Testis (tissue), 3 donors: Measurements from ENCODE around the gene IFIT5. TPM values are rescaled to one million over a fixed set of nuclear protein-coding genes. Genes with fewer than 3 reads are reported as not detected.

Experiments
- DNase-seq: peaks from one replicate; pipeline ENCODE4 v3.0.0-alpha.2; 2019
- H3K27ac ChIP-seq, 2 donors: fragments of 200-600 bp; sonication (generic); one replicate each; pipeline ENCODE4 v1.5.1; 2019
- H3K27me3 ChIP-seq: fragments of 200-600 bp; sonication (generic); one replicate; pipeline ENCODE4 v1.5.1; 2019
- H3K36me3 ChIP-seq: fragments of 200-600 bp; sonication (generic); one replicate; pipeline ENCODE4 v1.5.1; 2017; ENCODE audit warnings: low read depth; ENCODE audit errors: missing control alignments
- H3K4me1 ChIP-seq: fragments of 200-600 bp; sonication (generic); one replicate; pipeline ENCODE4 v1.5.1; 2019
- H3K4me3 ChIP-seq, 2 donors: fragments of 200-600 bp; sonication (generic); one replicate each; pipeline ENCODE4 v1.5.1; 2017 to 2019
- H3K9me3 ChIP-seq: fragments of 200-600 bp; sonication (generic); one replicate; pipeline ENCODE4 v1.5.1; 2017
- POLR2A ChIP-seq: fragments of 450-650 bp; IDR thresholded peaks from one replicate; pipeline ENCODE4 v1.6.1; 2017; ENCODE audit warnings: antibody characterized with exemption, mild to moderate bottlenecking, moderate library complexity
- WGBS, 2 donors: methylation state at CpG; one replicate each; pipeline ENCODE4 v1.1.5; 2018; 5-methylcytosine and 5-hydroxymethylcytosine counted together
- intact Hi-C: fragments of 100-400 bp; cut with DNase I; formaldehyde crosslinking; loops from one replicate; pipeline ENCODE4 v1.15.1; 2023; ENCODE audit warnings: low total_unique reads
- polyA plus RNA-seq: library from polyadenylated mRNA; stranded (reverse); fragments of 350-450 nt; fragmentation: Illumina TruSeq; extraction: RNeasy Lipid Tissue Mini Kit (QIAGEN cat#74804); gene quantifications from one replicate; pipeline ENCODE4 v1.2.3, GENCODE V29; 2014; ENCODE audit warnings: low read depth, low replicate concordance; ENCODE audit not compliant: insufficient read depth
- total RNA-seq, 2 donors: library from RNA; depleted of rRNA; stranded (reverse); fragments of >200 nt; gene quantifications; one replicate each; pipeline ENCODE4 v1.2.3, GENCODE V29; 2016
- TF ChIP-seq, protein P1 (sequence below), 3 experiments: fragments of 450-650 bp in 2 of 3; fragments of 200-600 bp in 1 of 3; sonication (generic) in 1 of 3; IDR thresholded peaks; one replicate each; pipeline ENCODE4 v1.5.1; 2016 to 2019; ENCODE audit warnings: antibody characterized with exemption in 3 of 3, mild to moderate bottlenecking in 2 of 3, moderate library complexity in 1 of 3

IFIT5 gene
- total and polyA plus RNA-seq, 3 donors from 2014 or later = 6.9 to 9.2 (median 8.2) TPM

DNA sequence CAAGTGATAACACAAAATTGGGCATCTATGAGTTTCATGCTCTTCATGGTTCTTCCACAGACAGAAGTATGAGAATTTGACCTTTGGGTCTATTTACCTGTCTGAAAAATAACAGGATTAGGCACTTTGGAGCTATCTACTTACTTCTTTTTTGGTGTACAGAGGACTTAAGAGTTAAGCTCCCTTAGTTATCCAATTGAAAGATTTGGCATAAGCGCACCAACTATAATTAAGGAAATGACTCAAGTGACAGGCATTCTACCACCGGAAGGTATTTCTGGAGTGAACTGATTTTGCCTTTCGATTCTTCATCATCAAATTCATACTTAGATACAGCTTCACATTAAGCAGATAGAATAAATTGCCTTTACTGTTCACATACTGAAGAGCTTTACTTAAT, 43.9 kb downstream of the IFIT5 start:
- H3K4me3 ChIP-seq = no peak overlapping the region
- H3K9me3 ChIP-seq = no peaks in the 10 kb centered on the region
- no peaks in the 10 kb centered on the region for H3K27me3 ChIP-seq
- H3K27ac ChIP-seq = peak overlapping the region in 1 of 2 donors; percentile 2
- intact Hi-C loops = no loop called here
- 72 to 88% methylated on average over 3 of the region's 3 CpGs for WGBS, 2 donors
- no peak for DNase-seq
- H3K4me1 ChIP-seq = no peaks in the 10 kb centered on the region
- H3K36me3 ChIP-seq = no peaks in the 10 kb centered on the region
- TF ChIP-seq, protein P1, sequence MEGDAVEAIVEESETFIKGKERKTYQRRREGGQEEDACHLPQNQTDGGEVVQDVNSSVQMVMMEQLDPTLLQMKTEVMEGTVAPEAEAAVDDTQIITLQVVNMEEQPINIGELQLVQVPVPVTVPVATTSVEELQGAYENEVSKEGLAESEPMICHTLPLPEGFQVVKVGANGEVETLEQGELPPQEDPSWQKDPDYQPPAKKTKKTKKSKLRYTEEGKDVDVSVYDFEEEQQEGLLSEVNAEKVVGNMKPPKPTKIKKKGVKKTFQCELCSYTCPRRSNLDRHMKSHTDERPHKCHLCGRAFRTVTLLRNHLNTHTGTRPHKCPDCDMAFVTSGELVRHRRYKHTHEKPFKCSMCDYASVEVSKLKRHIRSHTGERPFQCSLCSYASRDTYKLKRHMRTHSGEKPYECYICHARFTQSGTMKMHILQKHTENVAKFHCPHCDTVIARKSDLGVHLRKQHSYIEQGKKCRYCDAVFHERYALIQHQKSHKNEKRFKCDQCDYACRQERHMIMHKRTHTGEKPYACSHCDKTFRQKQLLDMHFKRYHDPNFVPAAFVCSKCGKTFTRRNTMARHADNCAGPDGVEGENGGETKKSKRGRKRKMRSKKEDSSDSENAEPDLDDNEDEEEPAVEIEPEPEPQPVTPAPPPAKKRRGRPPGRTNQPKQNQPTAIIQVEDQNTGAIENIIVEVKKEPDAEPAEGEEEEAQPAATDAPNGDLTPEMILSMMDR (IDR thresholded peaks at IDR 0.05) = no peak
- no peak for TF ChIP-seq POLR2A

DNA sequence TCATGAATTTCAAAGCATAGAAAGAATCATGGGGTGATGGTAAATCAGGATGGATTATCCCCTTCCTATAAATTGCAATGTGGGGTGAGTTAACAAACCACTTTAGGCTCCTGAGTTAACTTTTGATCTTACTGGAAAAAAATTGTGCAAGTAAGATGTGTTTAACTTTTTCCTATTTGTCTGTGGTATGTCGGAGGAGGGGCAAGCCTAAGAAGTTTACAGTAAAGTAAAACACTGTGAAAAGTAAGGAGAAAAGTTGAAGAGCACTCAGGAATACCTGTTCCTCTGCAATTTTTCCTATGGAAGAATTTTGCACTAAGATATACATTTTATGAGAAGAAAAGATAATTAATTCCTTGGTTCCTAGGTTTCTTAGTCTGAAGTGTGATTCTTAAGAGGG, 44.4 kb downstream of the IFIT5 start:
- intact Hi-C loops = no loop called here
- no peak overlapping the region for H3K27ac ChIP-seq
- no peak for TF ChIP-seq POLR2A
- TF ChIP-seq, protein P1 (IDR thresholded peaks at IDR 0.05) = no peak

DNA sequence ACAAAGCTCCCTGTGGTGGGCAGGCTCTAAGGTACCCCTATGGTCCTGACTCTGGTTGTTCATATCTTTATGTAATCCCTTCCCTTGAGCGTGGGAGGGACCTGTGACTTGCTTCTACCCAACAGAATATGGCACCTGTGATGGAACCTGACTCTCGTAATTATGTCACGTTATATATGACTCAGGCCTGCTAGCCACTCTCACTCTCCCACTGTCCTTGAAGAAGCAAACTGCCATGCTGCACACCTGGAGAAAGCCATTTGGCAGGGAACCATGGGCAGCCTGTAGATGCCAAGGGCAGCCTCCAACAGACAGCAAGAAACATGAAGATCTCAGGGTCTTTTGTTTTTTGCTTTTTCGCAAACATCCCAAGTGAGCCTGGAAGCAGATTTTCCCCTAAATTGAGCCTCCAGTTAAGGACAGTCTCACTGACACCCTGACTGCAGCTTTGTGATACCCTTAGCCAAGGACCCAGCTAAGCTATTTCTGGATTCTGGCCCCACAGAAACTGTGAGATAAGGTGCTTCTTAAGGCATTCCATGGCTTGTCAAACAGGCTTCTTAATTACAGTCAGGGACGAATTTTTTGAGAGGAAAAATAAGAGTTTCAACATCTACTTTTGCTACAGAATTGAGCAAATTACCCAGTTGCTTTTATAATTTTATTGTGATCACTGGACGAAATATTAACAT, 49.6 kb downstream of the IFIT5 start:
- TF ChIP-seq, protein P1 (IDR thresholded peaks at IDR 0.05) = no peak
- no peak for TF ChIP-seq POLR2A
- WGBS, 2 donors = 80 to 86% methylated on average over 6 of the region's 6 CpGs
- H3K36me3 ChIP-seq = no peaks in the 10 kb centered on the region
- no peak overlapping the region for H3K4me3 ChIP-seq
- intact Hi-C loops = no loop called here
- no peaks in the 10 kb centered on the region for H3K4me1 ChIP-seq
- no peaks in the 10 kb centered on the region for H3K27me3 ChIP-seq
- no peaks in the 10 kb centered on the region for H3K9me3 ChIP-seq
- no peak overlapping the region for H3K27ac ChIP-seq
- DNase-seq = no peak

More for the DNA sequence above, 44.4 kb downstream of the IFIT5 start:
- Histone ChIP-seq H3K27me3 (no peaks in the 10 kb centered on the region), H3K4me3 (no peak overlapping the region), H3K4me1 (no peaks in the 10 kb centered on the region), H3K36me3 (no peaks in the 10 kb centered on the region), H3K9me3 (no peaks in the 10 kb centered on the region)
- 85 to 94% methylated on average over 1 of the region's 1 CpG for WGBS, 2 donors
- no peak for DNase-seq

DNA sequence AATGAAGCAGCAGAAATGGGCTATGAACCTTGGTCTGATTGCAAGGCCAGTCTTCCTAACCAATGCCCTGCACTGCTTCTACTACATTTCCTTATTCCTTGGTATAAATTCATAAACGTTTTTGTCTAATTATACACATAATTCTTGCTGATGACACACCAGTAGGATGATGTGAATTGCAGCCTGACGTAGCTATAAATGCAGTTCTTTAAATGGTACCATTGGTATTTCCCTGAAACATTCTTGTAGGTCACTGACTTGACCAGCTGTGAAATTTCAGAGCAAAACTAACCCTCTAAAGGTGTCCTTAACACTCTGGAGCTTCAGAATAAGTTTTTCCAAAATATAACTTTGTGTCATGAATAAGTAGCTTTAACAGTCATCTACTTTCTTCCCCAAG, 50.8 kb downstream of the IFIT5 start:
- intact Hi-C loops = no loop called here
- no peak for DNase-seq
- H3K9me3 ChIP-seq = no peaks in the 10 kb centered on the region
- no peaks in the 10 kb centered on the region for H3K4me1 ChIP-seq
- no peaks in the 10 kb centered on the region for H3K27me3 ChIP-seq
- H3K4me3 ChIP-seq = no peak overlapping the region
- TF ChIP-seq, protein P1 (IDR thresholded peaks at IDR 0.05) = no peak
- no peak for TF ChIP-seq POLR2A
- H3K27ac ChIP-seq = no peak overlapping the region
- 33 to 63% methylated on average over 2 of the region's 2 CpGs for WGBS, 2 donors
- H3K36me3 ChIP-seq = no peaks in the 10 kb centered on the region

DNA sequence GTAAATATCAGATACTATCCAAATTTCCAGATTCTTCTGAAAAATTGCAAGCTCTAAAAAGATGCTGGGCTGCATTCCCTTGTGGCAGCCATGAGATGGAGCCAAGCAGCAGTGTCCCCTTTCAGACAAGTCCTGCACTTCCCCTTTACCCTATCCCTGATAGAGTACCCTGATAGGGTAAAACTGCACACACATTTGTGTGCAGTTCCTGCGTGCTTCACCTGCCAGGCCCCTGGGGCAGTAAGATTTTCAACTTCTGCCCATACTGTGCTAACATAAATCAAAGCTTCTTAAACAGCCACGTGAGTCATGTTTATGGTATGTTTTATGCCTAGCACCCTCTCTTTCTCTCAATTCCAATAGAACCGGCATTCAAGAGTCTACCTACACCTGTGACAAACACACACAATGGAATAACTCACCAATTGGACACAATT, 52.2 kb downstream of the IFIT5 start:
- TF ChIP-seq, protein P1 (IDR thresholded peaks at IDR 0.05) = peak in 1 of 3 experiments; percentile 41
- no peak for TF ChIP-seq POLR2A
- no peaks in the 10 kb centered on the region for H3K27me3 ChIP-seq
- no peak overlapping the region for H3K4me3 ChIP-seq
- WGBS, 2 donors = 76 to 77% methylated on average over 3 of the region's 3 CpGs
- H3K36me3 ChIP-seq = no peaks in the 10 kb centered on the region
- intact Hi-C loops = no loop called here
- no peaks in the 10 kb centered on the region for H3K4me1 ChIP-seq
- DNase-seq = peak; percentile 23
- no peak overlapping the region for H3K27ac ChIP-seq
- no peaks in the 10 kb centered on the region for H3K9me3 ChIP-seq
